Measurements from ENCODE around the gene KRTAP3-2. TPM values are rescaled to one million over a fixed set of nuclear protein-coding genes. Genes with fewer than 3 reads are reported as not detected.

KRTAP3-2 gene
- total and polyA plus RNA-seq, 7 donors = not detected

GRCh38 chr17:40961591-40961990 is 38.1 kb downstream of the KRTAP3-2 start:
- Histone ChIP-seq H3K27ac (no peak overlapping the region), H3K4me1 (no peaks in the 10 kb centered on the region), H3K4me3 (no peak overlapping the region), H3K36me3 (ENCODE audit: insufficient read depth in 1 of 2, low read depth in 1 of 2) (no peaks in the 10 kb centered on the region), H3K27me3 (ENCODE audit: insufficient read depth in 3 of 3, low read length in 2 of 3) (peaks cover 0 to 9% (median 0%) of the 10 kb centered on the region in 3 donors), H3K9me3 (no peaks in the 10 kb centered on the region)
- intact Hi-C loops (cut with DNase I) = no loop called here
- 84 to 94% (median 85%) methylated on average over 1 of the region's 1 CpG for WGBS, 3 donors
- ATAC-seq (no peak), DNase-seq (no peak)
- TF ChIP-seq, protein P1, sequence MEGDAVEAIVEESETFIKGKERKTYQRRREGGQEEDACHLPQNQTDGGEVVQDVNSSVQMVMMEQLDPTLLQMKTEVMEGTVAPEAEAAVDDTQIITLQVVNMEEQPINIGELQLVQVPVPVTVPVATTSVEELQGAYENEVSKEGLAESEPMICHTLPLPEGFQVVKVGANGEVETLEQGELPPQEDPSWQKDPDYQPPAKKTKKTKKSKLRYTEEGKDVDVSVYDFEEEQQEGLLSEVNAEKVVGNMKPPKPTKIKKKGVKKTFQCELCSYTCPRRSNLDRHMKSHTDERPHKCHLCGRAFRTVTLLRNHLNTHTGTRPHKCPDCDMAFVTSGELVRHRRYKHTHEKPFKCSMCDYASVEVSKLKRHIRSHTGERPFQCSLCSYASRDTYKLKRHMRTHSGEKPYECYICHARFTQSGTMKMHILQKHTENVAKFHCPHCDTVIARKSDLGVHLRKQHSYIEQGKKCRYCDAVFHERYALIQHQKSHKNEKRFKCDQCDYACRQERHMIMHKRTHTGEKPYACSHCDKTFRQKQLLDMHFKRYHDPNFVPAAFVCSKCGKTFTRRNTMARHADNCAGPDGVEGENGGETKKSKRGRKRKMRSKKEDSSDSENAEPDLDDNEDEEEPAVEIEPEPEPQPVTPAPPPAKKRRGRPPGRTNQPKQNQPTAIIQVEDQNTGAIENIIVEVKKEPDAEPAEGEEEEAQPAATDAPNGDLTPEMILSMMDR (IDR thresholded peaks at IDR 0.05) = no peak

DNA sequence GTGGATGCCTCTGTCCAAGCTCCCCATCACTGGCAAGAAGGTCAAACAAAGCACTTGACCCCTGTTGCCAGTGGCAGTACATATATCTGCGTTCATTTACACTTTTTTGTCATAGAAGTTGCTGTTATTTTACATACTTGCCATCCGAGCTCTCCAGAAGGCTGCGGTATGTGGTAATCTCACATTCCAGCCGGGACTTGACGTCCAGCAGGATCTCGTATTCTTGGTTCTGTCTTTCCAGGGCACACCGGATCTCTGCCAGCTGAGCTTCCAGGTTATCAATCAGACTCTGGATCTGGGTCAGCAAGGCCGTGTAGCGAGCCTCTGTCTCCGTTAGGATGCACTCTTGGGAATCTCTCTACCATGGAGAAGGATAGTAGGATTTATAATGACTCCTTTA is 39.6 kb downstream of the KRTAP3-2 start:
- H3K4me3 ChIP-seq = no peak overlapping the region
- WGBS, 3 donors = 45 to 57% (median 45%) methylated on average over 10 of the region's 10 CpGs
- DNase-seq = no peak
- H3K36me3 ChIP-seq (ENCODE audit: insufficient read depth in 1 of 2, low read depth in 1 of 2) = no peaks in the 10 kb centered on the region
- intact Hi-C loops (cut with DNase I) = no loop called here
- no peaks in the 10 kb centered on the region for H3K9me3 ChIP-seq
- TF ChIP-seq, protein P1 (IDR thresholded peaks at IDR 0.05) = no peak
- no peak overlapping the region for H3K27ac ChIP-seq
- H3K27me3 ChIP-seq (ENCODE audit: insufficient read depth in 3 of 3, low read length in 2 of 3) = peaks cover 0 to 9% (median 0%) of the 10 kb centered on the region in 3 donors
- ATAC-seq = no peak
- no peaks in the 10 kb centered on the region for H3K4me1 ChIP-seq

DNA sequence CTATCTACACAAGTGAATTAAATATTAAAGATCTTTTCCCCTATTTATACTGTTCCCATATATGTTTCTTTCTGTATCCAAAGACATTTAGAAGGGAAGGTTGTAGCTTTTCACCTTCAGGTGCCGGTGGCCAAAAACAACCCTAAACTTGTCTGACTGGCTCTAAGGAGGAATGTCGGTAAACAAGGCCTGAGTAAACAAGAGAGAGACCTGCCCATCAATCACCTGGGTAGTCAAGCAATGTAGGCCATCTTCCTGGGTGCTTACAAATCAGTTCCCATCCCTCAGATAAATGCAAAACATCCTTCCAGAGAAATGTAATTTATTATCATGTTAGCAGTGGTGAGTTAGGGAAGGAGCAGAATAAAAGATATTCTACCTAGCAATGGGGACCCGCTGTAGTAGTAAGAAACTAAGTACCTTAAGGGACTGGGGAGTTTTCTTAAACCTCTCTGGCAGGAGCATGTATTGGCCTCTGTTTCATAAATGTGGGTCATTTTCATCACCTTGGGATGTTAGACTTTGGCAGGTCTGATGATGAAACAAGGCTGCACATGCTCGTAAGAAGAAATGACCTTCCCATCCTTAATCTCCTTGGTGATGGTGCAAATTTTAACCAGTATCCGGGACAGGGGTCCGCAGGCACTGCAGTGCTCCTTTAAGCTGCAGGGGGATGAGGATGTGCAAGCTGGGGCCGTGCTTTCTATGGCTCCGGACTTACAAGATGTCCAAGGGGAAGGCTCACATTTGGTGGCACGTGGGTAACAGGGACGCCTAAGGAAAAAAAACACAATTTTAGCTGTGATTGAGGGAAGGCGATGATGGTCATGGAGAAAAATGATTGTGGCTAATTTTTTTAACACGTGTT is 41.4 kb downstream of the KRTAP3-2 start:
- H3K27ac ChIP-seq = no peak overlapping the region
- TF ChIP-seq, protein P1 (IDR thresholded peaks at IDR 0.05) = no peak
- no peaks in the 10 kb centered on the region for H3K9me3 ChIP-seq
- ATAC-seq = no peak
- H3K4me1 ChIP-seq = no peaks in the 10 kb centered on the region
- no peak overlapping the region for H3K4me3 ChIP-seq
- 79 to 81% (median 80%) methylated on average over 12 of the region's 12 CpGs for WGBS, 3 donors
- intact Hi-C loops (cut with DNase I) = no loop called here
- no peak for DNase-seq
- H3K27me3 ChIP-seq (ENCODE audit: insufficient read depth in 3 of 3, low read length in 2 of 3) = peaks cover 0 to 9% (median 0%) of the 10 kb centered on the region in 3 donors
- H3K36me3 ChIP-seq (ENCODE audit: insufficient read depth in 1 of 2, low read depth in 1 of 2) = no peaks in the 10 kb centered on the region

DNA sequence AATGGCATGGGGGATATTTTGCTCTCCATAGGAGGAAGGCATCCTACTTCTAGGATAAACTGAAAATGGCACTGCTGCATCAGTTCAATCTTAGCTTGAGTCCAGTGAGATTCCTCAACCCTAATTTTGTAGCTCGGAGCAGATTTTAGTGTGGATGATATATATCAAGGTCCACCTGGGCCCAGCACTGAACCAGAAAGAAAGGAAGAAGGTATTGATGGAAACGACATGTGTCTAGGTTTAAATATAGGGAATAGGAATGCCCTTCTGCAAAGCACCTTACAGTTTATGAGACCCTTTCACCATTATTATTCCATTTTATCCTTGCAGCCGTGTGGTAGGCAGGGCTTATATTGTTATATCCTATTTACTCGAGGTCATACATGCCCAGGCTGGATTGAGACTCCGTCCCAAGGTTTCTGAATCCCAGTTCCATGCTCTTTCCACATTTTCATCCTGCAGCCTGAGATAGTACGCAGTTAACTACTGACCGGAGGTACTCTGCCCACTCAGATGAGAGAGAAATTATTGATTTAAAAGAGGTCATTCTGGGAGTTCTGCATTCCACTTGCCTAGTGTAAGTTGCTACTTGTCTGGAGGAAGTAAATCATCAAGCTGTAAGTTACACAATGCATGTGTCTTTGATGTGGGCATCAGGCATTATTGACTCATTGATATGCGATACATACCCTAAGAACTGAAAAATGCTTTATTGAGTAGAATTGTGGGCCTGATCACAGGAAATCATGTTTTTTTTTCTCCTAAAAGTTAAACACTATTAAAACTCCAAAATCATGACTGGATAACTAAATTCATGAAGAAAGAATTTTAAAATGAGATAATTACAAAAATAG is 43.1 kb downstream of the KRTAP3-2 start:
- 79 to 88% (median 81%) methylated on average over 8 of the region's 8 CpGs for WGBS, 3 donors
- intact Hi-C loops (cut with DNase I) = no loop called here
- ATAC-seq = no peak

More for the DNA sequence above, 43.1 kb downstream of the KRTAP3-2 start:
- peaks cover 9% of the 10 kb centered on the region for H3K4me1 ChIP-seq
- TF ChIP-seq, protein P1 (IDR thresholded peaks at IDR 0.05) = no peak
- no peak overlapping the region for H3K4me3 ChIP-seq
- no peak for DNase-seq
- no peaks in the 10 kb centered on the region for H3K36me3 ChIP-seq (ENCODE audit: insufficient read depth in 1 of 2, low read depth in 1 of 2)
- no peak overlapping the region for H3K27ac ChIP-seq
- H3K27me3 ChIP-seq (ENCODE audit: insufficient read depth in 3 of 3, low read length in 2 of 3) = peaks cover 0 to 4% (median 0%) of the 10 kb centered on the region in 3 donors
- no peaks in the 10 kb centered on the region for H3K9me3 ChIP-seq
